Measurements from ENCODE around the gene GMPR2. TPM values are rescaled to one million over a fixed set of nuclear protein-coding genes. Genes with fewer than 3 reads are reported as not detected.

GMPR2 gene
- total and polyA plus RNA-seq, 8 donors, result 23.6 to 48.1 (median 28.6) TPM

- ATAC-seq (no peak), DNase-seq (peak in 1 of 6 donors; percentile 7), FAIRE-seq (no peak)
- no peak overlapping the region for H3K4me3 ChIP-seq
- H3K36me3 ChIP-seq, result no peaks in the 10 kb centered on the region
- no peaks in the 10 kb centered on the region for H3K27me3 ChIP-seq
- no peaks in the 10 kb centered on the region for H3K9me3 ChIP-seq
- TF ChIP-seq CTCF (IDR thresholded peaks at IDR 0.05), result no peak
- 74 to 89% methylated on average over 3 of the region's 3 CpGs for WGBS, 2 donors
- intact Hi-C loops (cut with DNase I), result loop anchor here in 2 of 3 donors (5.0 kb wide), 2 partner anchors 36 to 51 kb away; partner anchors contain the start of genes DHRS1 (in 1 of the 2) and NOP9 (in 1 of the 2)
- H3K27ac ChIP-seq, result no peak overlapping the region
- no peaks in the 10 kb centered on the region for H3K4me1 ChIP-seq
These were observed 14.1 kb downstream of the GMPR2 start for GRCh38 chr14:24246765-24247212.

GRCh38 chr14:24247422-24247821 lies 14.7 kb downstream of the GMPR2 start:
- Histone ChIP-seq H3K4me3 (no peak overlapping the region), H3K4me1 (no peaks in the 10 kb centered on the region), H3K27me3 (no peaks in the 10 kb centered on the region), H3K27ac (no peak overlapping the region), H3K9me3 (no peaks in the 10 kb centered on the region), H3K36me3 (no peaks in the 10 kb centered on the region)
- 56 to 65% methylated on average over 7 of the region's 7 CpGs for WGBS, 2 donors
- FAIRE-seq (no peak), DNase-seq (no peak), ATAC-seq (no peak)
- intact Hi-C loops (cut with DNase I), result loop anchor here in 2 of 3 donors (5.0 kb wide), 2 partner anchors 35 to 50 kb away; partner anchors contain the start of genes DHRS1 (in 1 of the 2) and NOP9 (in 1 of the 2)
- TF ChIP-seq CTCF (IDR thresholded peaks at IDR 0.05), result no peak

- TF ChIP-seq CTCF (IDR thresholded peaks at IDR 0.05), result no peak
- Histone ChIP-seq H3K4me3 (no peak overlapping the region), H3K36me3 (no peaks in the 10 kb centered on the region), H3K27me3 (no peaks in the 10 kb centered on the region), H3K9me3 (no peaks in the 10 kb centered on the region), H3K4me1 (no peaks in the 10 kb centered on the region), H3K27ac (no peak overlapping the region)
- peak in 1 of 6 donors; percentile 39 for DNase-seq
- ATAC-seq, result no peak
- FAIRE-seq, result no peak
- 64 to 75% methylated on average over 13 of the region's 13 CpGs for WGBS, 2 donors
- intact Hi-C loops (cut with DNase I), result loop anchor here in 2 of 3 donors (5.0 kb wide), 2 partner anchors 33 to 48 kb away; partner anchors contain the start of genes DHRS1 (in 1 of the 2) and NOP9 (in 1 of the 2)
These were observed 16.7 kb downstream of the GMPR2 start for GRCh38 chr14:24249230-24250021.

GRCh38 chr14:24250354-24250753 lies 17.6 kb downstream of the GMPR2 start:
- intact Hi-C loops (cut with DNase I), result no loop called here
- Histone ChIP-seq H3K9me3 (no peaks in the 10 kb centered on the region), H3K36me3 (no peaks in the 10 kb centered on the region), H3K4me1 (no peaks in the 10 kb centered on the region), H3K27ac (no peak overlapping the region), H3K4me3 (no peak overlapping the region), H3K27me3 (no peaks in the 10 kb centered on the region)
- TF ChIP-seq CTCF (IDR thresholded peaks at IDR 0.05), result no peak
- peak in 1 of 6 donors; percentile 18 for DNase-seq
- FAIRE-seq, result no peak
- WGBS, 2 donors, result 53 to 70% methylated on average over 4 of the region's 4 CpGs
- ATAC-seq, result no peak

GRCh38 chr14:24251880-24252288 lies 19.2 kb downstream of the GMPR2 start:
- no peak overlapping the region for H3K27ac ChIP-seq
- H3K9me3 ChIP-seq, result no peaks in the 10 kb centered on the region
- WGBS, 2 donors, result 91 to 94% methylated on average over 1 of the region's 1 CpG
- H3K36me3 ChIP-seq, result no peaks in the 10 kb centered on the region
- DNase-seq, result peak in 1 of 6 donors; percentile 11
- H3K27me3 ChIP-seq, result no peaks in the 10 kb centered on the region
- TF ChIP-seq CTCF (IDR thresholded peaks at IDR 0.05), result no peak
- H3K4me3 ChIP-seq, result no peak overlapping the region
- intact Hi-C loops (cut with DNase I), result no loop called here
- FAIRE-seq, result no peak
- H3K4me1 ChIP-seq, result no peaks in the 10 kb centered on the region
- ATAC-seq, result peak in 1 of 4 donors; percentile 69

All from pancreas (tissue), 10 donors.